Dedifferentiated amniotic fluid mesenchymal stem cell (primary cell): Measurements from ENCODE around the gene PCNX2.

Experiments
- DNase-seq: peaks from one replicate; pipeline ENCODE4 v3.0.0-alpha.2; 2016; ENCODE audit errors: extremely low spot score

The PCNX2 gene

GRCh38 chr1:232964601-232965000 lies 330.9 kb downstream of the PCNX2 start:
- DNase-seq, result no peak

GRCh38 chr1:232962761-232963745 lies 332.5 kb downstream of the PCNX2 start:
- DNase-seq, result no peak

GRCh38 chr1:232958067-232958466 lies 337.5 kb downstream of the PCNX2 start:
- no peak for DNase-seq

GRCh38 chr1:232956081-232956480 lies 339.4 kb downstream of the PCNX2 start:
- DNase-seq, result no peak

- no peak for DNase-seq
Measured at GRCh38 chr1:232954594-232955365, 340.7 kb downstream of the PCNX2 start.

- no peak for DNase-seq
Measured at GRCh38 chr1:232952514-232953499, 342.7 kb downstream of the PCNX2 start.

- DNase-seq, result no peak
Measured at GRCh38 chr1:232951605-232952004, 343.9 kb downstream of the PCNX2 start.

GRCh38 chr1:232951180-232951579 lies 344.3 kb downstream of the PCNX2 start:
- no peak for DNase-seq

- peak; percentile 94 for DNase-seq
Measured at GRCh38 chr1:232950197-232951176, 345.0 kb downstream of the PCNX2 start, which contains the start of gene NTPCR. TSS of gene NTPCR (plus strand) at chr1:232950611. CDS start at chr1:232950711, 100 bp downstream.

GRCh38 chr1:232949636-232950196 lies 345.8 kb downstream of the PCNX2 start:
- DNase-seq, result no peak

GRCh38 chr1:232944347-232944746 lies 351.2 kb downstream of the PCNX2 start:
- DNase-seq, result no peak

- DNase-seq, result no peak
Measured at GRCh38 chr1:232943679-232944252, 351.8 kb downstream of the PCNX2 start.

GRCh38 chr1:232942413-232943294 lies 352.9 kb downstream of the PCNX2 start:
- no peak for DNase-seq

- DNase-seq, result no peak
Measured at GRCh38 chr1:232940262-232940661, 355.3 kb downstream of the PCNX2 start.

GRCh38 chr1:232939748-232940147 lies 355.8 kb downstream of the PCNX2 start:
- no peak for DNase-seq

- DNase-seq, result no peak
Measured at GRCh38 chr1:232938926-232939325, 356.6 kb downstream of the PCNX2 start.

- DNase-seq, result no peak
Measured at GRCh38 chr1:232937741-232938375, 357.7 kb downstream of the PCNX2 start.

GRCh38 chr1:232936941-232937340 lies 358.6 kb downstream of the PCNX2 start:
- no peak for DNase-seq
